NCI-H748 (cell line): Measurements from ENCODE around the gene APOBEC3F.
"Not testable (repeated sequence)": the region's sequence is repeated elsewhere in the genome, so short reads cannot be mapped to it uniquely, and the experiment has no call there.

Experiments
- DNase-seq: peaks from one replicate; lab custom pipeline; 2025; ENCODE audit not compliant: unreplicated experiment; lab: John Stamatoyannopoulos, UW

APOBEC3F gene

DNA sequence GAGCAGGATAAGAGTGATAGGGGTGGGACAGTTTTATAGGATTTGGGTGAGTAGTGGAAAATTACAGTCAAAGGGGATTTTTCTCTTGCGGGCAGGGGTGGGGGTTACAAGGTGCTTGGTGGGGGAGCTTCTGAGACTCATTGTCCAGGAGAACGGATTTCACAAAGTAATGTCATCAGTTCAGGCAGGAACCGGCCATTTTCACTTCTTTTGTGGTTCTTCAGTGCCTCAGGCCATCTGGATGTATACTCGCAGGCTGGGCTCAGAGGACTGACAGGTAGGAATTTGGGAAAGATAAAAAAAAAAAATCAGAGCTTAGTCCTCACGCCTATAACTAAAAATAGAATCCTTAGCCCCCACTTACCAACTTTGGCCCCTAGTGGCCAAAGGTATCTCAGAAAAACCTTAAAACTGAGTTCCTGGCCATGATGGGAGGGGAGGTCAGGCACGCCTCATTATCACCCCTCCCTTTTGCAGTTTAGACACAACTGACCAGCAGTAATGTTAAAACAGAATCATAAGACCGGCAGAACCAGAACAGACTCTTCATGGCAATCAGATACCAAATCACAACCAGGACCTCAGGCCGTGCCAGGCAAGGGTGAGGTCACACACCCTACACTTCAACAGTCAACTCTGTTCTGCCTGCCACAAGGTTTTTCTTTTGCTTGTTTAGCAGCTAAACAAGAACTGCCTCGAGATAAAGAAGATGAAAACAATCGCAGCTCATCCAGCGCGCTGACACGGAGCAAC is 27.5 kb downstream of the APOBEC3F start:
- DNase-seq: no peak

- DNase-seq: no peak
Observed at GRCh38 chr22:39070186-39070585, 29.5 kb downstream of the APOBEC3F start.

- not testable (repeated sequence) for DNase-seq
Observed at GRCh38 chr22:39072581-39072981, 31.9 kb downstream of the APOBEC3F start.

- DNase-seq: no peak
Observed at GRCh38 chr22:39073981-39074380, 33.3 kb downstream of the APOBEC3F start.

GRCh38 chr22:39076155-39077025 is 35.7 kb downstream of the APOBEC3F start:
- not testable (repeated sequence) for DNase-seq

DNA sequence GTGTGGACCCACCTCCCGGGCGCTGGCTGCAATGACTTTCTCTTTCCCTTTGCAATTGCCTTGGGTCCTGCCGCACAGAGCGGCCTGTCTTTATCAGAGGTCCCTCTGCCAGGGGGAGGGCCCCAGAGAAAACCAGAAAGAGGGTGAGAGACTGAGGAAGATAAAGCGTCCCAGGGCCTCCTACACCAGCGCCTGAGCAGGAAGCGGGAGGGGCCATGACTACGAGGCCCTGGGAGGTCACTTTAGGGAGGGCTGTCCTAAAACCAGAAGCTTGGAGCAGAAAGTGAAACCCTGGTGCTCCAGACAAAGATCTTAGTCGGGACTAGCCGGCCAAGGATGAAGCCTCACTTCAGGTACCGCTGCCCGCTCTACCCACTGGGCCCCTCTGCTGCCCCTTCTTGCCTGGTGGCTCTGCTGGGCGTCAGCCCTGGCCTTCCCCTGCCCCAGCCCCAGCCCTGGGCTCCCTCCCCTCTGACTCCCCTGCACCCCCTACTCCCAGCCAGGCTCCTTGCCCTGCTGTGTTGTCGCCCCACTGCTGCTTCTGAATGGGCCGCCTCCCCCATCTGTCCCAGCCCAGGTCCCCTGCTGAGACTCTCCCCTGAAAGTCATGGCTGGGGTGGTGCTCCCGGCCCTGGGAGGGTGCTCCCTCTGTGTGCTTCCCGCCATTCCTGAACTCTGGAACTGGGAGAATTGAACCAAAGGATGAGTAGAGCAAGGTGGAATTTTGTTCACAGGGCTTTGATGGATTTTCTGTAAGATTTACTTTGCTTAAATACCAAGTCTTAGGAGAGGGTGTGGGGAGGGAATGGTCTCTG is 36.6 kb downstream of the APOBEC3F start, which contains the start of gene APOBEC3G:
APOBEC3G (plus strand) TSS at position 250 of the 815 bp plus-strand sequence; CDS start at position 337, 87 bp downstream.
- DNase-seq: not testable (repeated sequence)

DNA sequence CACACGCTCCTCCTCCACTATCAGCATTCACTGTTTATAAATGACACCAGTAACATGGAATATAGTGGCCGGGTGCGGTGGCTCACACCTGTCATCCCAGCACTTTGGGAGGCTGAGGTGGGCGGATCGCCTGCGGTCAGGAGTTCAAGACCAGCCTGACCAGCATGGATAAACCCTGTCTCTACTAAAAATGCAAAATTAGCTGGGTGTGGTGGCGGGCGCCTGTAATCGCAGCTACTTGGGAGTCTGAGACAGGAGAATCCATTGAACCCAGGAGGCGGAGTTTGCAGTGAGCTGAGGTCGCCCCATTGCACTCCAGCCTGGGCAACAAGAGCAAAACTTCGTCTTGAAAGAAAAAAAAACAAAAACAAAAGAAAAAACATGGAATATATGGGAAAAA is 37.2 kb downstream of the APOBEC3F start:
- DNase-seq: not testable (repeated sequence)

GRCh38 chr22:39078329-39078728 is 37.7 kb downstream of the APOBEC3F start:
- no peak for DNase-seq

DNA sequence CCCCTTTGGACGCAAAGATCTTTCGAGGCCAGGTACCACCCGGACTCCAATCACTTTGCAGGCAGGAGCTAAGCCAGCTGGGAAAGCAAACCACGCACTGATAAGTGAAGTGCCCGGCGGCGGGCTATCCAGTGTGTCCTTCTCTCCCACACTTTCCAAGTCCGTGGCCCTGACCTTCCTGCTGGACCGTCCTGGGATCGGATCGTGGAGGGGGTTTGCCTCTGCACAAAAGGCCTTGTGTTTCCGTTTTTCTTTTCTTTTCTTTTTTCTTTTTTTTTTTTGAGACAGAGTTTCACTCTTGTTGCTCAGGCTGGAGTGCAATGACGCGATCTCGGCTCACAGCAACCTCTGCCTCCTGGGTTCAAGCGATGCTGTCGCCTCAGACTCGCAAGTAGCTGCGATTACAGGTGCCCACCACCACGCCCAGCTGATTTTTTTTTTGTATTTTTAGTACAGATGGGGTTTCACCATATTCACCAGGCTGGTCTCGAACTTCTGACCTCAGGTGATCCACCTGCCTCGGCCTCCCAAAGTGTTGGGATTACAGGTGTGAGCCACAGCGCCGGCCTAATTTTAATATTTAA is 38.5 kb downstream of the APOBEC3F start:
- DNase-seq: not testable (repeated sequence)

GRCh38 chr22:39080052-39080762 is 39.5 kb downstream of the APOBEC3F start:
- no peak for DNase-seq

DNA sequence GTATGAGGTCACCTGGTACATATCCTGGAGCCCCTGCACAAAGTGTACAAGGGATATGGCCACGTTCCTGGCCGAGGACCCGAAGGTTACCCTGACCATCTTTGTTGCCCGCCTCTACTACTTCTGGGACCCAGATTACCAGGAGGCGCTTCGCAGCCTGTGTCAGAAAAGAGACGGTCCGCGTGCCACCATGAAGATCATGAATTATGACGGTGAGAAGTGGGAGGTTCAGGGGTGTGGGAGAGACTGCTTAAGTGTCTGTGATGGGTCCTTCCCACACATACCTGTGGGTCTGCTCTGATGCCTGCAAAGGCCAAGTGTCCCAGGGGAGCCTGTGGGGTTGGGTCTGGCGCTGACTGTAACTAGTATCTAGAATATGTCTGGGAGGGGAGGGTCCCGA is 40.4 kb downstream of the APOBEC3F start:
- DNase-seq: no peak

- no peak for DNase-seq
Observed at GRCh38 chr22:39081598-39081997, 40.9 kb downstream of the APOBEC3F start.

DNA sequence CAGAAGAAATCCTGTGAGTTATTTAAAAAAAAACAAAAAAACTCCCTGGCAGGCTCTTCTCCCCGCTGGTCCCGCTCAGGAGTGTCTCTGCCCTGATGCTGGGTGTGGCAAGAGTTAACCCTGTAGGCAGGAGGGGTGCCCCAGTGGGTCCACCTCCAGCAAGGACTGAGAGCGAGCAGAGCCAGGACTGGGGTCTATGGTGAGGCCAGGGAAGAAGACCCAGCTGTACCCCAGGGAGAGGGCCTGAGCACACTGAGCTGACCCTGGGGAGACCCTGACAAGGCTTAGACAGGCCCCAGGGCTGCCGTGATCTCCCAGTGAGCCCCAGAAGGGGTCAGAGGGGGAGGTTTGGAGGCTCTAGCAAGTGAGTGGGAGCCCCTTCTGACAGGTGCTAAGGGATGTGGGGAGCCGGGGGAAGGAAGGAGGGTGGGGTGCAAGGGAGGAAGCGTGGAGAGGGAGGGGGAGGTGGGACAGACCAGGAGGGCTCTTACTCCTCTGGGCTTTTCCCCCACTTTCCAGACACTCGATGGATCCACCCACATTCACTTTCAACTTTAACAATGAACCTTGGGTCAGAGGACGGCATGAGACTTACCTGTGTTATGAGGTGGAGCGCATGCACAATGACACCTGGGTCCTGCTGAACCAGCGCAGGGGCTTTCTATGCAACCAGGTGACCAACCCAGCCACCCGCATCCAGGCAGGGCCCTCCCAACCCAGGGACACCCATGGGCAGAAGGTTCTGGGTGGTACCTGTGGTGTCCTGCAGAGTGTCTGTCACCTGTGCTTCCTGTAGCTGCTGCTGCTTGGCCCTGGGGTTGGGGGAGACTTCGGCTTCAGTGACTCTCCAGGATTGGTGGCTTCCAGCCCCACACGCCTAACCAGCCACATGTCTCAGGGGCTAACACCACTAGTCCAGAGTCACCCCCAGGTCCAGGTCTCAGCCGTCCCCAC is 42.8 kb downstream of the APOBEC3F start:
- DNase-seq: no peak

DNA sequence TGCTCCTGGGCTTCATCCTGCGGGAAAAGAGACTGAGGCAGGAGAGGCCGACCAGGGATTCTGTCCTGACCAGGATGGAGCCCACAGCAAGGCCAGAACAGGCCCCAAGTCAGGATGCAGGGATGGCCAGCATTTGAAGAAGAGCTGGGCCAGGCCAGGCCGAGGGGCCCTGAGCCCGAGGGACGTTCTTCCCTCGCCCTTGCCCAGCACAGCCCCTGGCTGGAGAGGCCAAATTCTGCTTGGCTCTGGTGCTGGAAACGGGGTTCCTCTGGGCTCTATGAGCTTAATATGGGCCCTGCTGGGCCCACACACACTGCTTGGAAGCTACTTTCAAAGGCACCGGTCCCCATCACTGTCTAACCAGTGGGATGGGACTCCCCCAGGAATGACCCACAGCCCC is 44.0 kb downstream of the APOBEC3F start:
- no peak for DNase-seq

GRCh38 chr22:39087098-39087497 is 46.4 kb downstream of the APOBEC3F start:
- no peak for DNase-seq

GRCh38 chr22:39087881-39088684 is 47.4 kb downstream of the APOBEC3F start:
- no peak for DNase-seq

- DNase-seq: no peak
Observed at GRCh38 chr22:39088685-39089032, 48.0 kb downstream of the APOBEC3F start.

GRCh38 chr22:39089928-39090327 is 49.3 kb downstream of the APOBEC3F start:
- no peak for DNase-seq
